Spleen (tissue), 11 donors: Measurements from ENCODE around the gene CDHR2. TPM values are rescaled to one million over a fixed set of nuclear protein-coding genes. Genes with fewer than 3 reads are reported as not detected.
"Not testable (repeated sequence)": the region's sequence is repeated elsewhere in the genome, so short reads cannot be mapped to it uniquely, and the experiment has no call there.

Experiments used
- DNase-seq: peaks from one replicate; pipeline ENCODE4 v3.0.0-alpha.2; 2020
- H3K27ac ChIP-seq, 8 donors: fragments of 200-600 bp; sonication (generic) in 7 of 8; 1 replicate in 4 of 8; 2 replicates in 4 of 8; pipeline versions ENCODE4 v1.5.0 to v1.8.0; 2016 to 2021; ENCODE audit warnings: inconsistent platforms in 4 of 8, mild to moderate bottlenecking in 4 of 8, moderate library complexity in 1 of 8
- H3K27me3 ChIP-seq, 7 donors: fragments of 200-600 bp; sonication (generic) in 6 of 7; replicated peaks in 1 of 7; 1 replicate in 4 of 7; 2 replicates in 3 of 7; pipeline versions ENCODE4 v1.5.0 to v1.8.0; 2016 to 2021; ENCODE audit warnings: inconsistent platforms in 3 of 7, mild to moderate bottlenecking in 1 of 7
- H3K36me3 ChIP-seq, 6 donors: fragments of 200-600 bp; sonication (generic) in 5 of 6; 1 replicate in 4 of 6; 2 replicates in 2 of 6; pipeline versions ENCODE4 v1.5.0 to v1.8.0; 2016 to 2021; ENCODE audit warnings: inconsistent platforms in 2 of 6
- H3K4me1 ChIP-seq, 6 donors: fragments of 200-600 bp; sonication (generic) in 5 of 6; 1 replicate in 3 of 6; 2 replicates in 3 of 6; pipeline versions ENCODE4 v1.5.0 to v1.8.0; 2016 to 2021; ENCODE audit warnings: inconsistent platforms in 3 of 6
- H3K4me3 ChIP-seq, 8 donors: fragments of 200-600 bp; sonication (generic) in 7 of 8; 1 replicate in 4 of 8; 2 replicates in 4 of 8; pipeline versions ENCODE4 v1.5.0 to v1.8.0; 2016 to 2021; ENCODE audit warnings: inconsistent platforms in 4 of 8, mild to moderate bottlenecking in 4 of 8, moderate library complexity in 2 of 8
- H3K9me3 ChIP-seq, 8 donors: fragments of 200-600 bp; sonication (generic) in 7 of 8; 1 replicate in 4 of 8; 2 replicates in 4 of 8; pipeline versions ENCODE4 v1.5.0 to v1.8.0; 2016 to 2021; ENCODE audit warnings: inconsistent platforms in 4 of 8
- CTCF ChIP-seq, 11 experiments: fragments of 200-600 bp in 7 of 11; fragments of 450-650 bp in 4 of 11; sonication (generic) in 4 of 11; IDR thresholded peaks in 8 of 11; conservative IDR thresholded peaks in 3 of 11; 1 replicate in 7 of 11; 2 replicates in 4 of 11; pipeline versions ENCODE4 v1.4.0 to v1.8.0; 2016 to 2021; ENCODE audit warnings: antibody characterized with exemption in 11 of 11, inconsistent platforms in 4 of 11, mild to moderate bottlenecking in 1 of 11
- POLR2A ChIP-seq, 3 donors: fragments of 450-650 bp; IDR thresholded peaks; one replicate each; pipeline ENCODE4 v1.5.1; 2017; ENCODE audit warnings: antibody characterized with exemption in 3 of 3, mild to moderate bottlenecking in 1 of 3
- POLR2AphosphoS5 ChIP-seq, 3 donors: sonication (generic); formaldehyde crosslinking; IDR thresholded peaks; one replicate each; pipeline ENCODE4 v1.5.1; 2017; ENCODE audit warnings: antibody characterized with exemption in 3 of 3
- WGBS, 5 donors: extraction: QIAGEN DNeasy Blood & Tissue Kit in 3 of 5; methylation state at CpG; one replicate each; pipeline versions ENCODE4 v1.1.5 to v1.1.7; 2013 to 2018; 5-methylcytosine and 5-hydroxymethylcytosine counted together
- intact Hi-C: fragments of 100-400 bp; cut with DNase I; formaldehyde crosslinking; loops from one replicate; pipeline ENCODE4 v1.15.0; 2023; ENCODE audit warnings: low total_unique reads
- polyA plus RNA-seq, 3 donors: library from polyadenylated mRNA; stranded (reverse); fragments of 200-250 nt; gene quantifications; one replicate each; pipeline ENCODE4 v1.2.1, GENCODE V29; 2013
- total RNA-seq, 7 donors: library from RNA; depleted of rRNA in 3 of 7; stranded (reverse); fragments of >200 nt in 3 of 7; fragmentation: NEBNext Ultra II Directional in 4 of 7; extraction: Animal tissue kit (Norgen Biotek cat#: 25700) in 4 of 7; gene quantifications; one replicate each; pipeline versions ENCODE4 v1.1.0 to v1.2.1, GENCODE V29; 2016 to 2021
- donor health status: healthy with polysubstance abuse.
- donor health status: DM: no; HTN: no; CAD: no; lungs with moderate emphysema.
- donor health status: DM: no; HTN: no; CAD: no.
- donor health status: Bipolar disorder and iron deficiency.
- donor health status: healthy.
- donor health status: DM: no; HTN: no; CAD: no.
- donor health status: DM: yes; HTN: yes; CAD: no.

The CDHR2 gene
- total and polyA plus RNA-seq, 10 donors = 0.02 to 1.4 (median 0.33) TPM; not detected in 2

DNA sequence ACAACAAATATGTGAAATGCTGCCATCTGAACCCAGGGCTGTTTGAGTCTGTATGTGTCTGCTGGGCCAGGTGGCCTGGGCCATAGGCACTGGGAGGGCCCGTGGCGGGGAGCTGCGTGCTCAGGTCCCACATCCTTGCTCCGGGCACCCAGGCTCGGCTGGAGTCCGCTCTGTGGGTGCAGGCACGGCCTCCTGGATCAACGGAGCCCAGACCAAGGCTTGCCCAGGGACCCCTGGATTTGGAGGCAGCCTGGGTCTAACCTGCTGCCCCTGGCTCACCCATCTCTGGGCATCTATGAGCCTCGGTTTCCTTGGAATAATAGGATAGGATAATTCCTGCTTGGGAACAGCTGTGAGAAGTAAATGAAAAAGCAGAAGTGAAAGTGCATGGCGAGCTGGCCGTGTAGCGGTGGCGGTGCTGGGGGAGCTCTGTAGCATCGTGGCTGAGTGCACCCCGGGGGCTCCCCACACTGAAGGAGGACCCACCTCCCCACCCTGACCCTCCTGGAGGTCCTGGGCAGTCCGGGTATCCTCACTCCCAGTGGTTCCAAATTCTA, 1.2 kb downstream of the CDHR2 start:
- Histone ChIP-seq H3K27me3 (peaks cover 0 to 30% (median 0%) of the 10 kb centered on the region in 7 donors), H3K9me3 (no peaks in the 10 kb centered on the region), H3K36me3 (no peaks in the 10 kb centered on the region), H3K4me3 (peak overlapping the region in 1 of 8 donors; percentile 47), H3K4me1 (peaks cover 0 to 75% (median 14%) of the 10 kb centered on the region in 6 donors), H3K27ac (peak overlapping the region in 2 of 8 donors; percentile 24 to 50)
- intact Hi-C loops = no loop called here
- DNase-seq = peak; percentile 85
- 12 to 55% (median 47%) methylated on average over 8 to 16 of the region's 16 CpGs for WGBS, 5 donors
- TF ChIP-seq POLR2A (IDR thresholded peaks at IDR 0.05) (no peak), CTCF (IDR thresholded peaks at IDR 0.05 in 8 of 11, conservative IDR thresholded peaks at IDR 0.05 in 3 of 11) (no peak), POLR2AphosphoS5 (IDR thresholded peaks at IDR 0.05) (peak in 1 of 3 donors; percentile 19)

DNA sequence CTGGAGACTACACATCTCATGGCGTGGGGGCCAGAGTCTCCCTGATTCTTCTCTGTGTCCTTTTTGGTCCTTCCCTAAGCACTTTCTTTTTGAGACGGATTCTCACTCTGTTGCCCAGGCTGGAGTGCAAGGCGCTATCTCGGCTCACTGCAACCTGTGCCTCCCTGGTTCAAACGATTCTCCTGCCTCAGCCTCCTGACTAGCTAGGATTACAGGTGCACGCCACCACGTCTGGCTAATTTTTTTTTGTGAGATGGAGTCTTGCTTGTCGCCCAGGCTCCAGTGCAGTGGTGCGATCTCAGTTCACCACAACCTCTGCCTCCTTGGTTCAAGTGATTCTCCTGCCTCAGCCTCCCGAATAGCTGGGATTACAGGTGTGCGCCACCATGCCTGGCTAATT, 1.8 kb downstream of the CDHR2 start:
- DNase-seq, H3K9me3 ChIP-seq, H3K36me3 ChIP-seq, intact Hi-C loops: not testable (repeated sequence)
- Histone ChIP-seq H3K4me1 (peaks cover 0 to 72% (median 14%) of the 10 kb centered on the region in 6 donors), H3K4me3 (peak overlapping the region in 1 of 8 donors; percentile 47), H3K27me3 (peaks cover 0 to 30% (median 0%) of the 10 kb centered on the region in 7 donors), H3K27ac (peak overlapping the region in 1 of 8 donors; percentile 50)
- 71 to 84% (median 81%) methylated on average over 11 of the region's 11 CpGs for WGBS, 5 donors

GRCh38 chr5:176552332-176552869, 3.3 kb downstream of the CDHR2 start:
- no peak for TF ChIP-seq CTCF (IDR thresholded peaks at IDR 0.05 in 8 of 11, conservative IDR thresholded peaks at IDR 0.05 in 3 of 11)
- TF ChIP-seq POLR2A (IDR thresholded peaks at IDR 0.05) = no peak
- TF ChIP-seq POLR2AphosphoS5 (IDR thresholded peaks at IDR 0.05) = no peak
- DNase-seq = no peak
- H3K4me1 ChIP-seq = peaks cover 0 to 69% (median 14%) of the 10 kb centered on the region in 6 donors
- intact Hi-C loops = no loop called here
- H3K4me3 ChIP-seq = no peak overlapping the region
- H3K36me3 ChIP-seq = no peaks in the 10 kb centered on the region
- WGBS, 5 donors = 70 to 87% (median 85%) methylated on average over 11 of the region's 11 CpGs
- H3K27ac ChIP-seq = no peak overlapping the region
- H3K9me3 ChIP-seq = no peaks in the 10 kb centered on the region
- H3K27me3 ChIP-seq = peaks cover 0 to 30% (median 0%) of the 10 kb centered on the region in 7 donors

DNA sequence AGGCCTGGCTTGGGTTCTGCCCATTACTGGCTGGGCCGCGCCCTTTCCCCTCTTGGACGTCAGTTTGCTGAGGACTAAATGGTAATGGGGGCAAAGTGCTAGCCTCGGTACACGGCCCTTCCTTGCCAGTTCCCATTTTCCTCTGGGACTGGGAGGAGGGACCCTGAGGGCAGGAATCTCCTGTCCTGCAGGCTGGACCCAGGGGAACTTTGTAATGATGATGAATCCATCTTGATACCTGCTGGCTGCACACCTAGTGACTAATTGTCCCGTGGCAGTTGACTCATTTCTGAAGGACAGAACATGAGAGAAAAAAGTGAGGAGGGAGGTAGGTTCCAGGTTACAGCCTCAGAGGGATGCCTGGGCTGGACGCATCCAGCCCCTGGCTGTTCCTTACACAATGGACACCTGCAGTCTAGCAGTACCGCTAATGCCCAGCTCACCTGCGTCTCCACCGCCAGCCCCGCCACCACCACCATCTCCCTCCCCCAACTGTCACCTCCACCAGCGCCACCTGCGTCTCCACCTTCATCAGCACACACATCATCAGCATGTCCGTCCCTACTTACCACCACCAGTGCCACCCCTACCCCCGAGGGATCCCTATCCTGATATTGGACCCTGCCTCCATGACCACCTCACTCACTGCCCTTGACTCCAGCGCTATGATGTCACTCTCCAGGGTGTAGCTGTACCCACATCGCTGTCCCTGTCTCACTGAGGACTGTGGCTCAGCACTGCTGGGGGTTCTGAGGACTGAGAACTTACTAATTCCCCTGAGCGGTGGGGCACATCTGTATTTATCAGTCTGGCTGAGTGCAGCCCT, 4.3 kb downstream of the CDHR2 start:
- no peak overlapping the region for H3K27ac ChIP-seq
- H3K9me3 ChIP-seq = no peaks in the 10 kb centered on the region
- H3K4me3 ChIP-seq = no peak overlapping the region
- peaks cover 0 to 30% (median 0%) of the 10 kb centered on the region in 7 donors for H3K27me3 ChIP-seq
- 69 to 77% (median 75%) methylated on average over 16 to 18 of the region's 18 CpGs for WGBS, 5 donors
- no peaks in the 10 kb centered on the region for H3K36me3 ChIP-seq
- DNase-seq = no peak
- intact Hi-C loops = no loop called here
- peaks cover 0 to 58% (median 14%) of the 10 kb centered on the region in 6 donors for H3K4me1 ChIP-seq
- TF ChIP-seq POLR2A (IDR thresholded peaks at IDR 0.05) (no peak), POLR2AphosphoS5 (IDR thresholded peaks at IDR 0.05) (no peak), CTCF (IDR thresholded peaks at IDR 0.05 in 8 of 11, conservative IDR thresholded peaks at IDR 0.05 in 3 of 11) (no peak)
